GM12801 (cell line): ENCODE measurements around the gene WRAP73.

Source experiments
- CTCF ChIP-seq: IDR thresholded peaks from one replicate; pipeline ENCODE4 v1.5.1; 2011; ENCODE audit warnings: control low read depth; ENCODE audit not compliant: insufficient read length; ENCODE audit errors: extremely low read depth

The WRAP73 gene

GRCh38 chr1:3581296-3582036, 68.4 kb downstream of the WRAP73 start:
- TF ChIP-seq CTCF = no peak
